Right ventricle myocardium superior (tissue), 1 donor: Measurements from ENCODE around the gene METTL27. TPM values are rescaled to one million over a fixed set of nuclear protein-coding genes. Genes with fewer than 3 reads are reported as not detected.
A peak's percentile ranks its signal among the peaks of the same experiment; 100 is the strongest.
"Not testable (repeated sequence)": the region's sequence is repeated elsewhere in the genome, so short reads cannot be mapped to it uniquely, and the experiment has no call there.

Experiments
- ATAC-seq: fragments of 200-7000 bp; cut with Tn5 transposase; one replicate; pipeline ENCODE4 v1.9.1; 2020; ENCODE audit warnings: mild to moderate bottlenecking; ENCODE audit not compliant: poor library complexity
- DNase-seq: peaks from one replicate; pipeline ENCODE4 v3.0.0-alpha.2; 2020
- intact Hi-C: fragments of 100-400 bp; cut with DNase I; formaldehyde crosslinking; loops from one replicate; pipeline ENCODE4 v1.11.2; 2022
- total RNA-seq: library from RNA; stranded (reverse); fragmentation: NEBNext Ultra II Directional; extraction: Animal tissue kit (Norgen Biotek cat#: 25700); gene quantifications from one replicate; pipeline ENCODE4 v1.2.1, GENCODE V29; 2021
- donor health status: DM: no; HTN: yes; CAD: no; lungs with severe emphysema.

The METTL27 gene
- total RNA-seq, 1 donor from 2014 or later, result 0.43 TPM

DNA sequence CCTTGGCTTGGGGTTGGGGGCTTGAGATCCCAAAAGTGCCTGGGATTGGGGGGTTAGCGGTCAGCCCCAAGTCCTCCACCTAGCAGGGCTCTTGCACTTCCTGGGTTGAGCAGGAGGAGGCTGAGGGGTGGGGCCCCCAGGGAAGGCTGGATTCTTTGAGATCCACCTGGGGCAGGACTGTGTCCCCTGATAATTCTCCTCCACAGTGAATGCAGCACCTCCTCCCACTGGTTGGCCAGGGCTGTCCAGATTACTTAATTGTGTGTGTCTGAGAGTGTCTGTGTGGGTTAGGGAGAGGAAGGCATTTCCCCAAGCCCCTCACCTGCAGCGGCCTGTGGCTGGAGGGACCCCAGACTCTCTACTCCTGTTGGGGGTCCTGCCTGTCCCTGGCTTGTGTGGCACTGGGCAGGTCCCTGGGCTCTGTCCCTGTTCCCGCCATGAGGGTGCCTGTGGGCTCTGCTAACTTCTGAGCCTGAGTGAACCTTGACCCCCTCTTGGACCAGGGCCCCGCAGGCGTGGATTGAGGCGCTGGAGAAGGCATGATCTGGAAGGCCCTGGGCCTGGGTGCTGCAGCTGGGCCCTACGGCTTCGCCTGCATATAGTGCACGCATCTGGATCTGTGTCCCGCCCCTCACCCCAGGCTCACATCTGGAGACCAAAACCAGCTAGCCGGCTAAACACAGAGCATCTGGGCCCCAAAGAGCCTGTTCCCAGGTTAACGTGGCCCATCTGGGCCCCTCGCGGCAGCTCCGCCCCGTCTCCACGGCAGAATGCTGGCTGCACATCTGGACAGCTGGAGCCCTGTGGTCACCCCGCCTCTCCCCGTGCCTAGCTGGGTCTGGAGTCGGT, 29.1 kb upstream of the METTL27 start:
- DNase-seq (peak; percentile 52), ATAC-seq (peak; percentile 57)
- intact Hi-C loops, result no loop called here

DNA sequence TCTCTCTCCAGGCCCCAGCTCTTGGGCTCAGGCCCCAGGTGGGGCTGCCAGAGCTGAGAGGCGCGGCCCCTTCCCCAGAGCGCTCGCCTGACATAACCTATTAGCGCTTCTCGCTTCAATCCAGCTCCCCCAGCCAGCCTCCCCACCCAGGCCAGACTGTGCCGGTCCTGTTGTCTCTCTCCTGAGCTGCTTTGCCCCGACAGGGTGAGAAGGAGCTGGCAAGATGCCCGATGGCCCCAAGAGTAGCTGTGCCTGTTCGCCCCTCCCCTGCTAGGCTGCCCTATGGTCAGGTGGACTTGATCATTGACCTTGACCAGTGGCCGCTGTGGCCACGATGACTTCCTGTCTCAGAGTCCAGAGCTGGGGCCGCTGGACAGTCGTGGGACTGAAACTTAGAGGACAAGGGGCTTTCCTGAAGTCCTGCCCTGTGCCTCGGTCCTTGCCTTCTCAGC, 27.8 kb upstream of the METTL27 start:
- intact Hi-C loops, result no loop called here
- ATAC-seq (no peak), DNase-seq (peak; percentile 49)

DNA sequence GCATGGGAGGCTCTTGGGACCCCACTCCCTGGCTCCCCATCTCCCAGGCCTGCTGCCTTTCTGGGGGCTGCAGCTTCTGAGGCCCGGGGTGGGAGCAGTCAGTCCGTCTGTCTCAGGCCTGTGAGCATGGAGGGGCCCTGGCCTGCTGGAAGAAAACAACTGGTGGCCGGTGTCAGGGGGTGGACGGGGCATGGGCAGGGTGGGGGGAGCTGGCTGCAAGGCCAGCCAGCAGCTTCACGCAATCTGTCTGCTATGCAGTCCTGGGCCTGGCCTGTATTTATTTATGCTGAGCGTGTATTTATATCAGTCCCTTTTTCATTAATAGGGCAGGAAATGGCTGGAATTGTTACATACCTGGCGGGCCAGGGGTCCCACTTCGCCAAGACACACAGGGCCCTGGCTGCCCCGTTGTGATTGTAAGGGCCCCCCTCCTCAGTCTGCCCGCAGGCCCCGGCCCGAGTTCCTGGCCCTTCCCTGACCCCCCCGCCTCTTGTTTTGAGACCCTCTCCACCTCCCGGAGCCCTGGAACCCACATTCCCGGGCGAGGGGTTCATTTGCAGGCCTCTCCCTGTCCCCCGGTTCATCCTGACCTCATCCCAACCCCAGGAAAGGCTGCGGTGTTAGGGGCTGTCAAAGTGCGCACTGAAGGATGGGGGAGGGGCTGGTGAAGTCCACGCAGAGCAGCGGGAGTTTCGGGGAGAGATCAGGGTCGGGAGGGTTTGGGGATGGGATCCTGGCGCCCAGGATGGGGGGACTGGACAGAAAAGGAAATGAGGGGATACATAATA, 26.9 kb upstream of the METTL27 start:
- ATAC-seq, result no peak
- no peak for DNase-seq
- intact Hi-C loops, result loop anchor here (5.0 kb wide), 1 partner anchor 158 kb away; the partner anchor contains the start of gene ELN

- no peak for ATAC-seq
- no peak for DNase-seq
- intact Hi-C loops, result loop anchor here (5.0 kb wide), 1 partner anchor 161 kb away; the partner anchor contains the start of gene ELN
These were observed 24.1 kb upstream of the METTL27 start for GRCh38 chr7:73866446-73866767.

GRCh38 chr7:73865738-73866445, 23.6 kb upstream of the METTL27 start:
- peak; percentile 82 for ATAC-seq
- intact Hi-C loops, result loop anchor here (5.0 kb wide), 1 partner anchor 161 kb away; the partner anchor contains the start of gene ELN
- DNase-seq, result no peak

DNA sequence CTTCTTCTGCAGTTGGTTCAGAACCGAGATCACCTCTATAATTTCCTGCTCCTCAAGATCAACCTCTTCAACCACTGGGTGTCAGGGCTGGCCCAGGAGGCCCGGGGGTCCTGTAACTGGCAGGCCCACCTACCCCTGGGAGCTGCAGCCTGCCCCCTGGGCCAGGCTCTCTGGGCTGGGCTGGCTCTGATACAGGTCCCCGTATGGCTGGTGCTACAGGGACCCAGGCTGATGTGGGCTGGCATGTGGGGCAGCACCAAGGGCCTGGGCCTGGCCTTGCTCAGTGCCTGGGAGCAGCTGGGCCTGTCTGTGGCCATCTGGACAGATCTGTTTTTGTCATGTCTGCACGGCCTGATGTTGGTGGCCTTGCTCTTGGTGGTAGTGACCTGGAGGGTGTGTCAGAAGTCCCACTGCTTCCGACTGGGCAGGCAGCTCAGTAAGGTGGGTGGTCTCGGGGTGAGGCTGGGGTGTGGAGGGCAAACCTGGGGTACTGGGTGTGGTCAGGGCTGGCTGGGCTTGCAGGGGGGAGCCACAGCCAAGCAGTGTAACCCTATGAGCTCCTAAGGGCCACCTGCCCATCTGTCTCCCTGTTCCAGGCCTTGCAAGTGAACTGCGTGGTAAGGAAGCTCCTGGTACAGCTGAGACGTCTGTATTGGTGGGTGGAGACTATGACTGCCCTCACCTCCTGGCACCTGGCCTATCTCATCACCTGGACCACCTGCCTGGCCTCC, 22.8 kb upstream of the METTL27 start:
- ATAC-seq, result no peak
- intact Hi-C loops, result loop anchor here (5.0 kb wide), 1 partner anchor 162 kb away; the partner anchor contains the start of gene ELN
- no peak for DNase-seq

- DNase-seq, result no peak
- no peak for ATAC-seq
- intact Hi-C loops, result no loop called here
These were observed 19.0 kb upstream of the METTL27 start for GRCh38 chr7:73861305-73861704.

GRCh38 chr7:73860859-73861258, 18.5 kb upstream of the METTL27 start, which contains the start of gene TMEM270:
Gene TMEM270 (plus strand): TSS chr7:73861159. CDS start chr7:73861195, 36 bp downstream.
- intact Hi-C loops, result no loop called here
- DNase-seq (no peak), ATAC-seq (no peak)

DNA sequence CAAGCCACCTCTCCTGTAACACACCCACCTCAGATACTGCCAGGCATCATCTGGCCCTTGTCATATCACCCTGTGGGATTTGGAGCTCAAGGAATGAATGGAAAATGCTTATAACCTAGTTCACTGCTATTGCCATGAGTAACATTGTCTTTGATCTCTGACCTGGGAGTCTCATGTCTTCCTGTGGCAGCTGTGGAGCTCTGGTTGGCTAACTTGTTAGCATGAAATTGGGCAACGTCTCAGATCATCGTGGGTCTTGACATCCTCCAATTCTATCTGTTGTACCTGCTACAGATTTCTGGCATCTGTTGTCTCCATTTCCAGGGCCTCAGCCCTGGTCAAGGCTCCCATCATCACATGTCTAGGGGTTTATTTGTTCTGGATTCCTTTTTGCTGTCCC, 16.5 kb upstream of the METTL27 start:
- intact Hi-C loops, result loop anchor here (10.0 kb wide), 1 partner anchor 254 kb away; no protein-coding TSS in a partner anchor
- no peak for DNase-seq
- ATAC-seq, result no peak

GRCh38 chr7:73856941-73857340, 14.6 kb upstream of the METTL27 start:
- intact Hi-C loops, result loop anchor here (10.0 kb wide), 1 partner anchor 252 kb away; no protein-coding TSS in a partner anchor
- DNase-seq, result no peak
- ATAC-seq, result no peak

DNA sequence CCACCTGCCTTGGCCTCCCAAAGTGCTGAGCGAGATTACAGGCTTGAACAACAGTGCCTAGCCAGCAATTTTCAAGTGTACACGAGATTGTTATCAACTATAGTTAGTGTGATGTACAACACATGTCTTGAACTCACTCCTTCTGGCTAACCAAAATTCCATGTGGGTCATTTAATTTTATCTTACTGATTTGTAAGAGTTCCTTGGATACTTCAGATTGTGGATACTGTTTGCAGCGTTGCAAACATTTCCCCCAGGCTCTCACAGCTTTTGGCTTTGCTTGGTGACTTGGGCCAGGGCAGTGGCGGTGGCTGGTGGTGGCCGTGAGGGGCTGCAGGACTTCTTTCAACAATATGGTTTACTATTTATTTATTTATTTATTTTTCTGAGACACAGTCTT, 10.2 kb upstream of the METTL27 start:
- ATAC-seq (no peak), DNase-seq (no peak)
- intact Hi-C loops, result loop anchor here (5.0 to 10.0 kb wide), 2 partner anchors 40 to 248 kb away; no protein-coding TSS in a partner anchor

GRCh38 chr7:73851410-73852338, 9.4 kb upstream of the METTL27 start:
- ATAC-seq (peak; percentile 54), DNase-seq (no peak)
- intact Hi-C loops, result loop anchor here (5.0 to 10.0 kb wide), 2 partner anchors 39 to 247 kb away; no protein-coding TSS in a partner anchor

GRCh38 chr7:73850781-73851207, 8.5 kb upstream of the METTL27 start:
- ATAC-seq (peak; percentile 50), DNase-seq (no peak)
- intact Hi-C loops, result loop anchor here (5.0 to 10.0 kb wide), 2 partner anchors 38 to 246 kb away; no protein-coding TSS in a partner anchor

DNA sequence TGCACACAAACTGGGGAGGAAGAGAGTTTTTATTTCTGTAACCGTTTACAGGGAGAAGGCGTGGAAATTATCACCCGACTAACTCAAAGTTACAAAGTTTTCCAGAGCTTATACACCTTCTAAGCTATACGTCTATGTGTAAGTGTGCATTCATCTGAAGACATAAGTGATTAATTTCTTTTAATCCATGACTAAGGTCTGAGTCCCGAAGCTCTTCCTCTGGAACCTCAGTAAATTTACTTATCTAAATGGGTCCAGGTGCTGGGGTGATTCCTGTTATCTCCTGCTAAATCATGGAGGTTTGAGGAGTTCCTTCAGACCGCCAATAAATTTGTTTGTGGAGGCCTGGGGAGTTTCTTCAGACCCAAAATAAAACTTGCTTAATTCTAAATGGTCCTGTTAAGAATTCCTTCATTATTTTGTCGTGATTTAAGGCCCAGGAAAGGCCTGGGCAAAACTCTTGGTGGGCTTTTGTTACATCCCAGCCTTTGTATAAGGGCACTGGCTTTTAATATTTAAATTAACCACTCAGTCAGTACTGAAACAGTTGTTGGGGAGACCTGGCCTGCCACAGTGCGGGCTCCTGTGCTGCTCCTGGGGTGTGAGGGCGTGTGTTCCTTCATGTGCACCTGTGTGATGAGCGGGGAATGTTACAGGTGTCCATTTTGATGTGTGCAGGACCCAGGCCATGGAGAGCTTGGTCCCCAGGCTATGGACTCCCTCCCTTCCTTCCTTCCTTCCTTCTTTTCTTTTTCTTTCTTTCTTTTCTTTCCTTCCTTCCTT, 5.8 kb upstream of the METTL27 start:
- intact Hi-C loops, result no loop called here
- DNase-seq (no peak), ATAC-seq (no peak)

DNA sequence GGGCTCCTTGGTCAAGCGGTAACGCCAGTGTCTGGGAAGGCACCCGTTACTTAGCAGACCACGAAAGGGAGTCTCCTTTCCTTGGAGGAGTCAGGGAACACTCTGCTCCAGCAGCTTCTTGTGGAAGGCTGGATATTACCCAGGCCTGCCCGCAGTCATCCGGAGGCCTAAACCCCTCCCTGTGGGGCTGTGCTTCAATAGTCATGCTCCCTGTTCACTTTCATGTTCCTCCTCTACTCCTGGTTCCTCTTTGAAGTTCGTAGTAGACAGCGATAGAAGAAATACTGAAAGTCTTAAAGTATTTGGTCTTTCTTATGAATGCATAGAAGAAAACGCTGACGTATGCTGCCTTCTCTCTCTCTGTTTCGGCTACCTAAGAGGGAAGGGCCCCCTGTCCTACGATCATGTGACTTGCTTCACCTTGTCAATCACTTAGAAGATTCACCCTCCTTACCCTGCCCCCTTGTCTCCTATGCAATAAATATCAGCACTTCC, 3.4 kb upstream of the METTL27 start:
- DNase-seq, intact Hi-C loops, ATAC-seq: not testable (repeated sequence)
